Stomach (tissue), 9 donors: Measurements from ENCODE around the gene RFTN1. TPM values are rescaled to one million over a fixed set of nuclear protein-coding genes. Genes with fewer than 3 reads are reported as not detected.

ENCODE experiments used
- DNase-seq, 2 donors: peaks; one replicate each; pipeline versions ENCODE4 v3.0.0 to v3.0.0-alpha.2; 2013 to 2019
- H3K27ac ChIP-seq, 5 donors: fragments of 200-600 bp in 4 of 5; sonication (generic) in 4 of 5; one replicate each; pipeline ENCODE4 v1.5.1; 2013 to 2019; ENCODE audit warnings: mild to moderate bottlenecking in 1 of 5, moderate library complexity in 1 of 5
- H3K27me3 ChIP-seq, 3 donors: fragments of 200-600 bp; sonication (generic); one replicate each; pipeline ENCODE4 v1.5.1; 2017 to 2019; ENCODE audit warnings: mixed run types in 1 of 3
- H3K36me3 ChIP-seq, 4 donors: fragments of 200-600 bp; sonication (generic); 1 replicate in 3 of 4; 2 replicates in 1 of 4; pipeline ENCODE4 v1.5.1; 2016 to 2019
- H3K4me1 ChIP-seq, 4 donors: fragments of 200-600 bp; sonication (generic); one replicate each; pipeline ENCODE4 v1.5.1; 2016 to 2019
- H3K4me3 ChIP-seq, 4 donors: fragments of 200-600 bp; sonication (generic) in 3 of 4; one replicate each; pipeline ENCODE4 v1.5.1; 2016 to 2019; ENCODE audit warnings: mild to moderate bottlenecking in 1 of 4
- H3K9me3 ChIP-seq, 4 donors: fragments of 200-600 bp; sonication (generic); one replicate each; pipeline ENCODE4 v1.5.1; 2016 to 2019
- CTCF ChIP-seq, 7 experiments: fragments of 450-650 bp in 4 of 7; fragments of 200-600 bp in 3 of 7; sonication (generic) in 3 of 7; IDR thresholded peaks; one replicate each; pipeline ENCODE4 v1.5.1; 2016 to 2019; ENCODE audit warnings: antibody characterized with exemption in 7 of 7, control low read depth in 2 of 7, mild to moderate bottlenecking in 1 of 7
- EP300 ChIP-seq: sonication (generic); formaldehyde crosslinking; IDR thresholded peaks from one replicate; pipeline ENCODE4 v1.6.1; 2017; ENCODE audit warnings: antibody characterized with exemption
- POLR2A ChIP-seq, 4 donors: fragments of 450-650 bp; IDR thresholded peaks; one replicate each; pipeline ENCODE4 v1.6.1; 2016; ENCODE audit warnings: antibody characterized with exemption in 4 of 4, control low read depth in 2 of 4, mild to moderate bottlenecking in 1 of 4, moderate library complexity in 1 of 4
- POLR2AphosphoS5 ChIP-seq, 3 donors: sonication (generic); formaldehyde crosslinking; IDR thresholded peaks; one replicate each; pipeline ENCODE4 v1.6.1; 2016; ENCODE audit warnings: antibody characterized with exemption in 3 of 3
- WGBS, 5 donors: extraction: QIAGEN DNeasy Blood & Tissue Kit in 3 of 5; methylation state at CpG; one replicate each; pipeline versions ENCODE4 v1.1.5 to v1.1.7; 2013 to 2018; 5-methylcytosine and 5-hydroxymethylcytosine counted together
- intact Hi-C: fragments of 100-400 bp; cut with DNase I; formaldehyde crosslinking; loops from one replicate; pipeline ENCODE4 v1.15.1; 2023; ENCODE audit warnings: low total_unique reads
- polyA plus RNA-seq, 3 donors: library from polyadenylated mRNA; stranded (reverse); fragments of 200-250 nt; gene quantifications; one replicate each; pipeline ENCODE4 v1.2.3, GENCODE V29; 2013
- total RNA-seq, 5 donors: library from RNA; depleted of rRNA; stranded (reverse); fragments of >200 nt; gene quantifications; one replicate each; pipeline versions ENCODE4 v1.1.0 to v1.2.3, GENCODE V29; 2014 to 2016
- donor health status: healthy with polysubstance abuse.
- donor health status: Bipolar disorder and iron deficiency.
- donor health status: healthy.

The RFTN1 gene
- total and polyA plus RNA-seq, 8 donors = 4.6 to 103 (median 18.9) TPM

- peaks cover 0 to 13% (median 7%) of the 10 kb centered on the region in 4 donors for H3K4me1 ChIP-seq
- no peaks in the 10 kb centered on the region for H3K9me3 ChIP-seq
- intact Hi-C loops = no loop called here
- no peaks in the 10 kb centered on the region for H3K27me3 ChIP-seq
- H3K4me3 ChIP-seq = no peak overlapping the region
- peak; percentile 33 to 43 for DNase-seq
- 53 to 78% (median 71%) methylated on average over 4 of the region's 4 CpGs for WGBS, 5 donors
- peak overlapping the region in 1 of 5 donors; percentile 21 for H3K27ac ChIP-seq
- H3K36me3 ChIP-seq = peaks cover 20 to 88% (median 81%) of the 10 kb centered on the region in 4 donors
- TF ChIP-seq CTCF (IDR thresholded peaks at IDR 0.05) = no peak
These were observed 194.2 kb downstream of the RFTN1 start for GRCh38 chr3:16319307-16319706.

GRCh38 chr3:16318176-16318575 lies 195.3 kb downstream of the RFTN1 start:
- H3K27me3 ChIP-seq = no peaks in the 10 kb centered on the region
- WGBS, 5 donors = 69 to 82% (median 77%) methylated on average over 7 of the region's 7 CpGs
- intact Hi-C loops = no loop called here
- no peaks in the 10 kb centered on the region for H3K9me3 ChIP-seq
- peak overlapping the region in 1 of 5 donors; percentile 21 for H3K27ac ChIP-seq
- peaks cover 0 to 13% (median 7%) of the 10 kb centered on the region in 4 donors for H3K4me1 ChIP-seq
- DNase-seq = no peak
- TF ChIP-seq EP300 = no peak
- TF ChIP-seq POLR2A (IDR thresholded peaks at IDR 0.05) = no peak
- TF ChIP-seq CTCF (IDR thresholded peaks at IDR 0.05) = no peak
- no peak for TF ChIP-seq POLR2AphosphoS5 (IDR thresholded peaks at IDR 0.05)
- peaks cover 16 to 88% (median 81%) of the 10 kb centered on the region in 4 donors for H3K36me3 ChIP-seq
- no peak overlapping the region for H3K4me3 ChIP-seq

GRCh38 chr3:16317561-16317945 lies 195.9 kb downstream of the RFTN1 start:
- Histone ChIP-seq H3K36me3 (peaks cover 10 to 85% (median 80%) of the 10 kb centered on the region in 4 donors), H3K9me3 (no peaks in the 10 kb centered on the region), H3K27ac (peak overlapping the region in 2 of 5 donors; percentile 14 to 17), H3K27me3 (no peaks in the 10 kb centered on the region), H3K4me3 (no peak overlapping the region), H3K4me1 (peaks cover 0 to 14% (median 7%) of the 10 kb centered on the region in 4 donors)
- 94 to 98% (median 96%) methylated on average over 5 to 6 of the region's 6 CpGs for WGBS, 5 donors
- TF ChIP-seq POLR2A (IDR thresholded peaks at IDR 0.05) = no peak
- no peak for TF ChIP-seq POLR2AphosphoS5 (IDR thresholded peaks at IDR 0.05)
- TF ChIP-seq EP300 = no peak
- no peak for TF ChIP-seq CTCF (IDR thresholded peaks at IDR 0.05)
- DNase-seq = no peak
- intact Hi-C loops = no loop called here

GRCh38 chr3:16316847-16317560 lies 196.5 kb downstream of the RFTN1 start:
- intact Hi-C loops = no loop called here
- Histone ChIP-seq H3K27ac (peak overlapping the region in 1 of 5 donors; percentile 17), H3K9me3 (no peaks in the 10 kb centered on the region), H3K36me3 (peaks cover 6 to 85% (median 80%) of the 10 kb centered on the region in 4 donors), H3K4me1 (peaks cover 0 to 19% (median 9%) of the 10 kb centered on the region in 4 donors), H3K27me3 (no peaks in the 10 kb centered on the region), H3K4me3 (no peak overlapping the region)
- TF ChIP-seq POLR2AphosphoS5 (IDR thresholded peaks at IDR 0.05) (no peak), EP300 (no peak), POLR2A (IDR thresholded peaks at IDR 0.05) (no peak), CTCF (IDR thresholded peaks at IDR 0.05) (no peak)
- no peak for DNase-seq
- WGBS, 5 donors = 77 to 88% (median 83%) methylated on average over 4 to 5 of the region's 5 CpGs
